ENCODE results near the gene P2RX5. TPM values are rescaled to one million over a fixed set of nuclear protein-coding genes. Genes with fewer than 3 reads are reported as not detected.

The P2RX5 gene
- polyA plus RNA-seq, 1 donor (not counting 4 experiments of a cell fraction or from before 2014, with no cell fraction given) = 0.43 TPM

- H3K9me1 ChIP-seq (ENCODE audit: control insufficient read depth, extremely low read depth, insufficient read depth, low read length) = no peaks in the 10 kb centered on the region
- dilution Hi-C loops (cut with MboI; ENCODE audit: extremely low pct_ligation_motif_present, low sequenced_read_pairs) = no loop called here
- TF ChIP-seq, protein P1, sequence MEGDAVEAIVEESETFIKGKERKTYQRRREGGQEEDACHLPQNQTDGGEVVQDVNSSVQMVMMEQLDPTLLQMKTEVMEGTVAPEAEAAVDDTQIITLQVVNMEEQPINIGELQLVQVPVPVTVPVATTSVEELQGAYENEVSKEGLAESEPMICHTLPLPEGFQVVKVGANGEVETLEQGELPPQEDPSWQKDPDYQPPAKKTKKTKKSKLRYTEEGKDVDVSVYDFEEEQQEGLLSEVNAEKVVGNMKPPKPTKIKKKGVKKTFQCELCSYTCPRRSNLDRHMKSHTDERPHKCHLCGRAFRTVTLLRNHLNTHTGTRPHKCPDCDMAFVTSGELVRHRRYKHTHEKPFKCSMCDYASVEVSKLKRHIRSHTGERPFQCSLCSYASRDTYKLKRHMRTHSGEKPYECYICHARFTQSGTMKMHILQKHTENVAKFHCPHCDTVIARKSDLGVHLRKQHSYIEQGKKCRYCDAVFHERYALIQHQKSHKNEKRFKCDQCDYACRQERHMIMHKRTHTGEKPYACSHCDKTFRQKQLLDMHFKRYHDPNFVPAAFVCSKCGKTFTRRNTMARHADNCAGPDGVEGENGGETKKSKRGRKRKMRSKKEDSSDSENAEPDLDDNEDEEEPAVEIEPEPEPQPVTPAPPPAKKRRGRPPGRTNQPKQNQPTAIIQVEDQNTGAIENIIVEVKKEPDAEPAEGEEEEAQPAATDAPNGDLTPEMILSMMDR (optimal IDR thresholded peaks at IDR 0.05 in 1 of 3, IDR thresholded peaks at IDR 0.05 in 1 of 3, conservative IDR thresholded peaks at IDR 0.05 in 1 of 3; ENCODE audit: extremely low read depth in 1 of 3, insufficient read depth in 2 of 3, low read length in 3 of 3) = no peak
- TF ChIP-seq EZH2 (IDR thresholded peaks at IDR 0.05; ENCODE audit: low read length) = no peak
- H3K4me3 ChIP-seq (ENCODE audit: control insufficient read depth in 2 of 3, extremely low read depth in 1 of 3, insufficient read depth in 2 of 3, low read depth in 1 of 3, low read length in 3 of 3) = no peak overlapping the region
- no peaks in the 10 kb centered on the region for H3K9me3 ChIP-seq (ENCODE audit: control insufficient read depth, low read depth, low read length)
- H2AFZ ChIP-seq (ENCODE audit: control insufficient read depth, low read length) = no peak overlapping the region
- FAIRE-seq = no peak
- peaks cover 21% of the 10 kb centered on the region for H3K79me2 ChIP-seq (ENCODE audit: control insufficient read depth, insufficient read depth, low read length)
- no peak for DNase-seq (ENCODE audit: low read depth, low spot score)
- H4K20me1 ChIP-seq (ENCODE audit: control insufficient read depth, extremely low read depth, insufficient read depth, low read length) = no peaks in the 10 kb centered on the region
- no peak overlapping the region for H3K27ac ChIP-seq (ENCODE audit: control insufficient read depth, insufficient read depth, low read length)
- peaks cover 2% of the 10 kb centered on the region for H3K27me3 ChIP-seq (ENCODE audit: control insufficient read depth, extremely low read depth, insufficient read depth, low read length)
- H3K36me3 ChIP-seq (ENCODE audit: control insufficient read depth in 2 of 2, extremely low read depth in 1 of 2, insufficient read depth in 2 of 2, low read length in 2 of 2) = peaks cover 0 to 7% of the 10 kb centered on the region in 2 experiments
- no peak overlapping the region for H3K4me2 ChIP-seq (ENCODE audit: control insufficient read depth, extremely low read depth, insufficient read depth, low read depth, low read length)
- no peak overlapping the region for H3K9ac ChIP-seq (ENCODE audit: control insufficient read depth, extremely low read depth, insufficient read depth, low read length)
- peaks cover 10% of the 10 kb centered on the region for H3K4me1 ChIP-seq (ENCODE audit: control insufficient read depth, extremely low read depth, insufficient read depth, low read length)
Measured at GRCh38 chr17:3672571-3672970, 23.4 kb downstream of the P2RX5 start.

GRCh38 chr17:3669548-3669947 lies 26.4 kb downstream of the P2RX5 start:
- DNase-seq (ENCODE audit: low read depth, low spot score) (no peak), FAIRE-seq (no peak)
- Histone ChIP-seq H3K36me3 (ENCODE audit: control insufficient read depth in 2 of 2, extremely low read depth in 1 of 2, insufficient read depth in 2 of 2, low read length in 2 of 2) (peaks cover 9 to 22% of the 10 kb centered on the region in 2 experiments), H3K4me1 (ENCODE audit: control insufficient read depth, extremely low read depth, insufficient read depth, low read length) (peaks cover 30% of the 10 kb centered on the region), H3K9me3 (ENCODE audit: control insufficient read depth, low read depth, low read length) (no peaks in the 10 kb centered on the region), H3K4me3 (ENCODE audit: control insufficient read depth in 2 of 3, extremely low read depth in 1 of 3, insufficient read depth in 2 of 3, low read depth in 1 of 3, low read length in 3 of 3) (peak overlapping the region; percentile 96 to 99 (median 98)), H3K79me2 (ENCODE audit: control insufficient read depth, insufficient read depth, low read length) (peaks cover 44% of the 10 kb centered on the region), H3K27me3 (ENCODE audit: control insufficient read depth, extremely low read depth, insufficient read depth, low read length) (no peaks in the 10 kb centered on the region), H2AFZ (ENCODE audit: control insufficient read depth, low read length) (no peak overlapping the region), H4K20me1 (ENCODE audit: control insufficient read depth, extremely low read depth, insufficient read depth, low read length) (peaks cover 9% of the 10 kb centered on the region), H3K9me1 (ENCODE audit: control insufficient read depth, extremely low read depth, insufficient read depth, low read length) (peaks cover 5% of the 10 kb centered on the region), H3K4me2 (ENCODE audit: control insufficient read depth, extremely low read depth, insufficient read depth, low read depth, low read length) (peak overlapping the region; percentile 98), H3K9ac (ENCODE audit: control insufficient read depth, extremely low read depth, insufficient read depth, low read length) (peak overlapping the region; percentile 96), H3K27ac (ENCODE audit: control insufficient read depth, insufficient read depth, low read length) (peak overlapping the region; percentile 83)
- dilution Hi-C loops (cut with MboI; ENCODE audit: extremely low pct_ligation_motif_present, low sequenced_read_pairs) = no loop called here
- no peak for TF ChIP-seq EZH2 (IDR thresholded peaks at IDR 0.05; ENCODE audit: low read length)
- TF ChIP-seq, protein P1 (optimal IDR thresholded peaks at IDR 0.05 in 1 of 3, IDR thresholded peaks at IDR 0.05 in 1 of 3, conservative IDR thresholded peaks at IDR 0.05 in 1 of 3; ENCODE audit: extremely low read depth in 1 of 3, insufficient read depth in 2 of 3, low read length in 3 of 3) = no peak

Data from keratinocyte (primary cell).